ENCODE measurements around the gene PRDM16.

DNA sequence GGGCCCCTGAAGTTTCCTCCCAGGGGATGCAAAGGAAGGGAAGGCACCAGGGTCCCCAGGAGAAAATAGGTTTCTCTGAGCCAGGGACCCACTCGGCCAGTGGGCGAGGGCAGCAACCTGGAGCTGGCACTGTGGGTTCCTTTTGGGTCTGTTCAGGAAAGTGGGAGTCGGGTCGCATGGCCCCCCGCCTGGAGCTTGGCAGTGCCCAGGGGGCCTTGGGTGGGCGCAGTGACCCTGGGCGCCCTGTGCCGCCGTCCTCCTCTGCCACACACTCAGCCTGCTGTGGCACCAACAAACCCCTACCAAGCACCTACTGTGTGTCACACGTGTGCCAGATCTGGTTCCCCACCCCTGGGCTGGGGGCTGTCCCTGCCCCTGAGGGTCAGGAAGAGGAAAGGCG lies 296.0 kb downstream of the PRDM16 start:
- TF ChIP-seq, protein P1, sequence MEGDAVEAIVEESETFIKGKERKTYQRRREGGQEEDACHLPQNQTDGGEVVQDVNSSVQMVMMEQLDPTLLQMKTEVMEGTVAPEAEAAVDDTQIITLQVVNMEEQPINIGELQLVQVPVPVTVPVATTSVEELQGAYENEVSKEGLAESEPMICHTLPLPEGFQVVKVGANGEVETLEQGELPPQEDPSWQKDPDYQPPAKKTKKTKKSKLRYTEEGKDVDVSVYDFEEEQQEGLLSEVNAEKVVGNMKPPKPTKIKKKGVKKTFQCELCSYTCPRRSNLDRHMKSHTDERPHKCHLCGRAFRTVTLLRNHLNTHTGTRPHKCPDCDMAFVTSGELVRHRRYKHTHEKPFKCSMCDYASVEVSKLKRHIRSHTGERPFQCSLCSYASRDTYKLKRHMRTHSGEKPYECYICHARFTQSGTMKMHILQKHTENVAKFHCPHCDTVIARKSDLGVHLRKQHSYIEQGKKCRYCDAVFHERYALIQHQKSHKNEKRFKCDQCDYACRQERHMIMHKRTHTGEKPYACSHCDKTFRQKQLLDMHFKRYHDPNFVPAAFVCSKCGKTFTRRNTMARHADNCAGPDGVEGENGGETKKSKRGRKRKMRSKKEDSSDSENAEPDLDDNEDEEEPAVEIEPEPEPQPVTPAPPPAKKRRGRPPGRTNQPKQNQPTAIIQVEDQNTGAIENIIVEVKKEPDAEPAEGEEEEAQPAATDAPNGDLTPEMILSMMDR (IDR thresholded peaks at IDR 0.05; ENCODE audit: low read length) = no peak
- TF ChIP-seq EZH2 (IDR thresholded peaks at IDR 0.05; ENCODE audit: borderline replicate concordance, low read length) = no peak

All from OCI-LY1 (cell line).